CD4-positive, alpha-beta memory T cell (primary cell): Measurements from ENCODE around the gene SLPI. TPM values are rescaled to one million over a fixed set of nuclear protein-coding genes. Genes with fewer than 3 reads are reported as not detected.

Source experiments
- CTCF ChIA-PET: fragments of 350-600 bp; sonication (Branson Sonifier 250); formaldehyde crosslinking; loops from one replicate; lab custom pipeline; 2021; ENCODE audit warnings: inconsistent platforms; ENCODE audit not compliant: partially characterized antibody; lab: Charles Lee
- POLR2A ChIA-PET: fragments of 350-600 bp; sonication (Branson Sonifier 250); formaldehyde crosslinking; loops from one replicate; lab custom pipeline; 2021; ENCODE audit not compliant: partially characterized antibody; lab: Charles Lee
- DNase-seq, 5 donors: peaks; one replicate each; pipeline versions ENCODE4 v3.0.0 to v3.0.0-alpha.2; 2020 to 2022; ENCODE audit warnings: mixed read lengths in 1 of 5
- H3K27ac ChIP-seq: one replicate; pipeline ENCODE4 v1.7.0; 2013; ENCODE audit warnings: low read depth, low read length
- H3K27me3 ChIP-seq: 2 replicates; pipeline ENCODE4 v1.7.0; 2013; ENCODE audit warnings: mild to moderate bottlenecking, low read length, moderate library complexity; ENCODE audit not compliant: insufficient read depth
- H3K36me3 ChIP-seq: 2 replicates; pipeline ENCODE4 v1.7.0; 2013; ENCODE audit warnings: mild to moderate bottlenecking, low read length, moderate library complexity; ENCODE audit not compliant: insufficient read depth
- H3K4me1 ChIP-seq: 2 replicates; pipeline ENCODE4 v1.7.0; 2013; ENCODE audit warnings: mild to moderate bottlenecking, low read length, moderate library complexity; ENCODE audit not compliant: insufficient read depth
- H3K4me3 ChIP-seq, 2 donors: one replicate each; pipeline ENCODE4 v1.7.0; 2013; ENCODE audit warnings: low read length in 2 of 2, mild to moderate bottlenecking in 1 of 2
- H3K9me3 ChIP-seq, 2 donors: one replicate each; pipeline ENCODE4 v1.7.0; 2013; ENCODE audit warnings: low read length in 2 of 2, control low read depth in 1 of 2; ENCODE audit not compliant: control insufficient read depth in 1 of 2
- H3K27ac Mint-ChIP-seq, 7 donors: one replicate each; pipeline ENCODE4 v1.8.0; 2020 to 2021; ENCODE audit warnings: mixed read lengths in 7 of 7, mild to moderate bottlenecking in 6 of 7, inconsistent platforms in 3 of 7, moderate library complexity in 3 of 7
- H3K27me3 Mint-ChIP-seq, 2 donors: one replicate each; pipeline ENCODE4 v1.8.0; 2020 to 2021; ENCODE audit warnings: mixed read lengths in 2 of 2
- H3K36me3 Mint-ChIP-seq, 2 donors: one replicate each; pipeline ENCODE4 v1.8.0; 2020 to 2021; ENCODE audit warnings: mixed read lengths in 2 of 2, inconsistent platforms in 1 of 2, mild to moderate bottlenecking in 1 of 2
- H3K4me1 Mint-ChIP-seq, 4 donors: one replicate each; pipeline ENCODE4 v1.8.0; 2020 to 2021; ENCODE audit warnings: mixed read lengths in 4 of 4, mild to moderate bottlenecking in 1 of 4
- H3K4me3 Mint-ChIP-seq, 8 donors: one replicate each; pipeline ENCODE4 v1.8.0; 2020 to 2021; ENCODE audit warnings: mixed read lengths in 8 of 8, mild to moderate bottlenecking in 7 of 8, moderate library complexity in 6 of 8, inconsistent platforms in 3 of 8
- H3K9me3 Mint-ChIP-seq, 8 donors: one replicate each; pipeline ENCODE4 v1.8.0; 2020 to 2021; ENCODE audit warnings: mixed read lengths in 8 of 8, mild to moderate bottlenecking in 5 of 8, inconsistent platforms in 3 of 8, moderate library complexity in 1 of 8
- intact Hi-C: fragments of 100-400 bp; cut with micrococcal nuclease; formaldehyde crosslinking; loops from one replicate; pipeline ENCODE4 v1.15.1; 2023
- polyA plus RNA-seq, 2 donors: library from polyadenylated mRNA; unstranded; fragments of 300-500 nt; fragmentation: Illumina TruSeq; gene quantifications; one replicate each; pipeline ENCODE4 v1.2.3, GENCODE V29; 2021
- total RNA-seq, 2 experiments: library from RNA; stranded (reverse); gene quantifications; one replicate each; pipeline ENCODE4 v1.2.3, GENCODE V29; 2021

Gene SLPI
- total and polyA plus RNA-seq, 4 experiments from 2014 or later = not detected

- intact Hi-C loops = no loop called here
- H3K9me3 Mint-ChIP-seq = peaks cover 0 to 2% (median 0%) of the 10 kb centered on the region in 8 donors
- DNase-seq = no peak
- H3K9me3 ChIP-seq = no peaks in the 10 kb centered on the region
- no peaks in the 10 kb centered on the region for H3K36me3 Mint-ChIP-seq
- no peaks in the 10 kb centered on the region for H3K4me1 ChIP-seq
- no peak overlapping the region for H3K27ac Mint-ChIP-seq
- POLR2A ChIA-PET = no interaction called here
- H3K4me1 Mint-ChIP-seq = no peaks in the 10 kb centered on the region
- no peaks in the 10 kb centered on the region for H3K36me3 ChIP-seq
- H3K4me3 Mint-ChIP-seq = no peak overlapping the region
- no peaks in the 10 kb centered on the region for H3K27me3 ChIP-seq
- peaks cover 33 to 35% of the 10 kb centered on the region in 2 donors for H3K27me3 Mint-ChIP-seq
- H3K27ac ChIP-seq = no peak overlapping the region
- H3K4me3 ChIP-seq = no peak overlapping the region
- CTCF ChIA-PET = no interaction called here
These were observed 35.7 kb downstream of the SLPI start for GRCh38 chr20:45218636-45219035.

- Histone ChIP-seq H3K4me3 (no peak overlapping the region), H3K4me1 (no peaks in the 10 kb centered on the region), H3K27ac (no peak overlapping the region), H3K36me3 (no peaks in the 10 kb centered on the region), H3K27me3 (no peaks in the 10 kb centered on the region), H3K9me3 (no peaks in the 10 kb centered on the region)
- no peak overlapping the region for H3K4me3 Mint-ChIP-seq
- H3K36me3 Mint-ChIP-seq = no peaks in the 10 kb centered on the region
- ChIA-PET CTCF (no interaction called here), POLR2A (no interaction called here)
- DNase-seq = no peak
- H3K4me1 Mint-ChIP-seq = no peaks in the 10 kb centered on the region
- H3K27me3 Mint-ChIP-seq = peaks cover 32 to 35% of the 10 kb centered on the region in 2 donors
- H3K27ac Mint-ChIP-seq = no peak overlapping the region
- H3K9me3 Mint-ChIP-seq = peaks cover 0 to 2% (median 0%) of the 10 kb centered on the region in 8 donors
- intact Hi-C loops = no loop called here
These were observed 36.2 kb downstream of the SLPI start for GRCh38 chr20:45218124-45218523.

- H3K9me3 Mint-ChIP-seq = peaks cover 0 to 2% (median 0%) of the 10 kb centered on the region in 8 donors
- intact Hi-C loops = no loop called here
- H3K36me3 Mint-ChIP-seq = no peaks in the 10 kb centered on the region
- H3K4me3 Mint-ChIP-seq = no peak overlapping the region
- peaks cover 11 to 17% of the 10 kb centered on the region in 2 donors for H3K27me3 Mint-ChIP-seq
- no peaks in the 10 kb centered on the region for H3K27me3 ChIP-seq
- H3K27ac Mint-ChIP-seq = no peak overlapping the region
- ChIA-PET CTCF (no interaction called here), POLR2A (no interaction called here)
- no peak overlapping the region for H3K27ac ChIP-seq
- H3K4me1 Mint-ChIP-seq = no peaks in the 10 kb centered on the region
- no peaks in the 10 kb centered on the region for H3K4me1 ChIP-seq
- H3K36me3 ChIP-seq = no peaks in the 10 kb centered on the region
- H3K4me3 ChIP-seq = no peak overlapping the region
- no peaks in the 10 kb centered on the region for H3K9me3 ChIP-seq
- no peak for DNase-seq
These were observed 41.5 kb downstream of the SLPI start for GRCh38 chr20:45212836-45213235.

- no peaks in the 10 kb centered on the region for H3K4me1 Mint-ChIP-seq
- no peak for DNase-seq
- H3K27ac ChIP-seq = no peak overlapping the region
- H3K36me3 Mint-ChIP-seq = no peaks in the 10 kb centered on the region
- peaks cover 17 to 21% of the 10 kb centered on the region in 2 donors for H3K27me3 Mint-ChIP-seq
- H3K4me1 ChIP-seq = no peaks in the 10 kb centered on the region
- H3K9me3 ChIP-seq = no peaks in the 10 kb centered on the region
- H3K4me3 ChIP-seq = no peak overlapping the region
- intact Hi-C loops = no loop called here
- CTCF ChIA-PET = no interaction called here
- POLR2A ChIA-PET = no interaction called here
- no peak overlapping the region for H3K4me3 Mint-ChIP-seq
- H3K9me3 Mint-ChIP-seq = peaks cover 0 to 2% (median 0%) of the 10 kb centered on the region in 8 donors
- peaks cover 2% of the 10 kb centered on the region for H3K27me3 ChIP-seq
- H3K36me3 ChIP-seq = no peaks in the 10 kb centered on the region
- no peak overlapping the region for H3K27ac Mint-ChIP-seq
These were observed 42.5 kb downstream of the SLPI start for GRCh38 chr20:45211569-45212474.

- no peaks in the 10 kb centered on the region for H3K4me1 Mint-ChIP-seq
- Histone ChIP-seq H3K9me3 (no peaks in the 10 kb centered on the region), H3K36me3 (no peaks in the 10 kb centered on the region), H3K27ac (no peak overlapping the region), H3K4me1 (no peaks in the 10 kb centered on the region), H3K4me3 (no peak overlapping the region), H3K27me3 (peaks cover 4% of the 10 kb centered on the region)
- H3K9me3 Mint-ChIP-seq = peaks cover 0 to 3% (median 0%) of the 10 kb centered on the region in 8 donors
- DNase-seq = no peak
- ChIA-PET POLR2A (interaction anchor here (0.7 kb wide), 1 partner anchor 22 kb away, joined by 3 read pairs; no protein-coding TSS in a partner anchor), CTCF (no interaction called here)
- no peak overlapping the region for H3K27ac Mint-ChIP-seq
- intact Hi-C loops = no loop called here
- H3K4me3 Mint-ChIP-seq = no peak overlapping the region
- peaks cover 28 to 32% of the 10 kb centered on the region in 2 donors for H3K27me3 Mint-ChIP-seq
- no peaks in the 10 kb centered on the region for H3K36me3 Mint-ChIP-seq
These were observed 44.4 kb downstream of the SLPI start for GRCh38 chr20:45209924-45210323.

GRCh38 chr20:45206725-45207124, 47.6 kb downstream of the SLPI start, which contains the start of gene SEMG1:
Gene SEMG1 (plus strand): TSS chr20:45207033. CDS start chr20:45207054, 21 bp downstream.
- Histone ChIP-seq H3K27ac (no peak within 1 kb of the TSS), H3K36me3 (no peaks in the 10 kb centered on the region), H3K27me3 (peaks cover 8% of the 10 kb centered on the region), H3K4me1 (no peaks in the 10 kb centered on the region), H3K4me3 (no peak within 1 kb of the TSS), H3K9me3 (no peaks in the 10 kb centered on the region)
- Mint-ChIP-seq H3K36me3 (no peaks in the 10 kb centered on the region), H3K4me3 (no peak within 1 kb of the TSS), H3K4me1 (no peaks in the 10 kb centered on the region), H3K27ac (no peak within 1 kb of the TSS), H3K9me3 (peaks cover 2 to 12% (median 9%) of the 10 kb centered on the region in 8 donors), H3K27me3 (peaks cover 29 to 32% of the 10 kb centered on the region in 2 donors)
- ChIA-PET CTCF (no interaction called here), POLR2A (no interaction called here)
- no peak for DNase-seq
- intact Hi-C loops = no loop called here
